ENCODE measurements around the gene BABAM2.

GRCh38 chr2:28283861-28284260, 393.3 kb downstream of the BABAM2 start:
- TF ChIP-seq CTCF (IDR thresholded peaks at IDR 0.05; ENCODE audit: insufficient read depth, low read length, poor library complexity, severe bottlenecking) (no peak), EZH2phosphoT487 (conservative IDR thresholded peaks at IDR 0.05; ENCODE audit: low read length) (no peak)

Data from SU-DHL-6 (cell line).